Measurements from ENCODE around the gene SLC25A6.

DNA sequence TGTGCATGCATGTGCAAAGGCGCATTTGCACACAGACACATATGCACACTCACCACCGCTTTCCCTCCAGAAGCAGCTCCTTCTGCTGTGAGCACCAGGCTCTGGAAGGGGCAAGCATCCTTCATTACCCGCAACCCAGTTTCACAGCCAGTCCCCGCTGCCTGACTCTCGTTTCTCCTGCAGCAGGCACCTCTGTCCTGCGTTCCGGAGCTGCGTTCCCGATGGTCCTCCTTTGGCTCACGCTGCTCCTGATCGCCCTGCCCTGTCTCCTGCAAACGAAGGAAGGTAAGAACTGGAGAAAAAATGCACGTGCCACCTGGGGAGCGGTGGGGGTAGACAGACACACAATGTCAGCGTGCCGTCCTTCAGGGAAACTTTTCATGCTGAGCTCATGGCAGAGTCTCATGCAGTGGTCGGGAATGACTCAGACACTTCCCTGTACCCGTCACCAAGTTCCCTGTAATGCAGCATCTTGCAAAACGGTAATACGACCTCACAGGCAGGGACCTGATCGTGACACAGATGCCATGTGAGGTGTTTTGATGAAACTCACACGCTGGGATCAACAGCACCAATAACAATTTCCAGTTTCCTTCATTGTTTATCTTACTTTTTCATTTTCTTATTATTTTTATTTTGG is 50.2 kb downstream of the SLC25A6 start:
- TF ChIP-seq, protein P1, sequence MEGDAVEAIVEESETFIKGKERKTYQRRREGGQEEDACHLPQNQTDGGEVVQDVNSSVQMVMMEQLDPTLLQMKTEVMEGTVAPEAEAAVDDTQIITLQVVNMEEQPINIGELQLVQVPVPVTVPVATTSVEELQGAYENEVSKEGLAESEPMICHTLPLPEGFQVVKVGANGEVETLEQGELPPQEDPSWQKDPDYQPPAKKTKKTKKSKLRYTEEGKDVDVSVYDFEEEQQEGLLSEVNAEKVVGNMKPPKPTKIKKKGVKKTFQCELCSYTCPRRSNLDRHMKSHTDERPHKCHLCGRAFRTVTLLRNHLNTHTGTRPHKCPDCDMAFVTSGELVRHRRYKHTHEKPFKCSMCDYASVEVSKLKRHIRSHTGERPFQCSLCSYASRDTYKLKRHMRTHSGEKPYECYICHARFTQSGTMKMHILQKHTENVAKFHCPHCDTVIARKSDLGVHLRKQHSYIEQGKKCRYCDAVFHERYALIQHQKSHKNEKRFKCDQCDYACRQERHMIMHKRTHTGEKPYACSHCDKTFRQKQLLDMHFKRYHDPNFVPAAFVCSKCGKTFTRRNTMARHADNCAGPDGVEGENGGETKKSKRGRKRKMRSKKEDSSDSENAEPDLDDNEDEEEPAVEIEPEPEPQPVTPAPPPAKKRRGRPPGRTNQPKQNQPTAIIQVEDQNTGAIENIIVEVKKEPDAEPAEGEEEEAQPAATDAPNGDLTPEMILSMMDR (conservative IDR thresholded peaks at IDR 0.05), result no peak
- TF ChIP-seq EZH2 (IDR thresholded peaks at IDR 0.05; ENCODE audit: low read depth), result no peak
